ENCODE results near the gene POU2F2.

The POU2F2 gene

DNA sequence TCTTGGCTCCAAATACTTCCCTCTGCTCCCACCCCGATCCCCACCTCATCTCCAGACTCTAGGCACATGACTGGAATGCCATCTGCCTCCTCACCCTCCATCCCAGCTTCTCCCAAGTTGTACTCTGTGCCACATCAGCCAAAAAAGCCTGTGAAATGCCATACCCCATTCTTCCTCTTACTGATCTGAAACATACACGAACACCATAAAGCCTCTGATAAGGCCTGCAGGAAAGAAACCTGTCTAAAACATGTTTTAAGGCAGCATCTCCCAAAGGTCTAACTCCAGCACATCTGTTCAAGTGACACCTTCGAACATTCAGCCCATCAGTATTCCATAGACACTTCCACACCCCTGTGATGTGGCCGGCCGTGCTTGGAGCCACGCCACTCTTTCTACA lies 67.8 kb downstream of the POU2F2 start:
- no peaks in the 10 kb centered on the region for H3K4me1 ChIP-seq (ENCODE audit: control insufficient read depth in 1 of 2, insufficient read depth in 2 of 2, low read length in 2 of 2)
- no peak overlapping the region for H3K27ac ChIP-seq (ENCODE audit: low read depth, low read length)
- no peak overlapping the region for H3K9ac ChIP-seq (ENCODE audit: low read depth in 1 of 2, low read length in 2 of 2)
- H3K27me3 ChIP-seq (ENCODE audit: control insufficient read depth in 1 of 2, insufficient read depth in 2 of 2, low read length in 2 of 2), result peaks cover 16 to 25% of the 10 kb centered on the region in 2 donors
- no peaks in the 10 kb centered on the region for H3K36me3 ChIP-seq (ENCODE audit: control insufficient read depth in 1 of 2, insufficient read depth in 2 of 2, low read length in 2 of 2)
- no peak overlapping the region for H3K4me3 ChIP-seq (ENCODE audit: low read depth in 1 of 2, low read length in 2 of 2)
- H3K9me3 ChIP-seq (ENCODE audit: control insufficient read depth in 1 of 2, low read length in 2 of 2), result no peaks in the 10 kb centered on the region

DNA sequence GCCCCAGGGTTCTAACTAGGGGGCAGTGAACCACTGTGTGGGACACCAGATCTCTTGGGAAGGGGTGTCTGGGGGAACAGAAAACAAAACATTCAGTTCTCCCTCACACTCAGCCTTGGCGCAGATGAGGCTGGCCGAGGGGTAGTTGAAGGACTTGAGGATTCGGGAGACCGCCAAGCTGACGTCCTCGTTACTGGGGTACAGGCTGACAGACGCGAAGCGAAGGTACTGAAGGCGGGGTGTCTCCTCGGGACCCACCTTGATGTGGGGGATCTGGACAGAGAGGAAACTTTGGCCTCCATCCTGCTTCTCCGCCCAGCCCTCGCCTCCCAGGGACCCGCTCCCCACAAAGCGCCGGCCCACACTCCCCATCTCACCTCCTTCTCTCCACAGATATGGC lies 69.9 kb downstream of the POU2F2 start:
- Histone ChIP-seq H3K4me3 (ENCODE audit: low read depth in 1 of 2, low read length in 2 of 2) (no peak overlapping the region), H3K36me3 (ENCODE audit: control insufficient read depth in 1 of 2, insufficient read depth in 2 of 2, low read length in 2 of 2) (no peaks in the 10 kb centered on the region), H3K27me3 (ENCODE audit: control insufficient read depth in 1 of 2, insufficient read depth in 2 of 2, low read length in 2 of 2) (peaks cover 0 to 13% of the 10 kb centered on the region in 2 donors), H3K9ac (ENCODE audit: low read depth in 1 of 2, low read length in 2 of 2) (no peak overlapping the region), H3K9me3 (ENCODE audit: control insufficient read depth in 1 of 2, low read length in 2 of 2) (no peaks in the 10 kb centered on the region), H3K27ac (ENCODE audit: low read depth, low read length) (no peak overlapping the region), H3K4me1 (ENCODE audit: control insufficient read depth in 1 of 2, insufficient read depth in 2 of 2, low read length in 2 of 2) (no peaks in the 10 kb centered on the region)

DNA sequence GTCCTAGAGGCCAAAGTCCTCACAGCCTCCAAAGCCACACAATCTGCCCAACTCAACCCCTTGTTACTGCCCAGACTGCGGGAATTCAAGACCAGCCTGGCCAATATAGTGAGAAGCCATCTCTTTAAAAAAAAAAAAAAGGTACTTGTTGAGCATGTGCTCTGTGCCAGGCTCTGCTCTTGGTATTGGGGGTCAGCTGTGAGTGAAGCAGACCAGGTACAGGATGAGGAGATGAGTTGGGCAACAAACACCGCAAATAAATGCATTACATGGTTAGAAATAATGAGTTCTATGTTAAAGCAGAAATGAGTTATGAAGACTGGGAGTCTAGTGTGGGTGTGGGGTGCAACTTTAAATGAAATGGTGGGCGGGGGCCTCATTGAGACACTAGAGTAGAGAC lies 72.1 kb downstream of the POU2F2 start:
- Histone ChIP-seq H3K4me3 (ENCODE audit: low read depth in 1 of 2, low read length in 2 of 2) (no peak overlapping the region), H3K36me3 (ENCODE audit: control insufficient read depth in 1 of 2, insufficient read depth in 2 of 2, low read length in 2 of 2) (no peaks in the 10 kb centered on the region), H3K9ac (ENCODE audit: low read depth in 1 of 2, low read length in 2 of 2) (no peak overlapping the region), H3K27ac (ENCODE audit: low read depth, low read length) (no peak overlapping the region), H3K4me1 (ENCODE audit: control insufficient read depth in 1 of 2, insufficient read depth in 2 of 2, low read length in 2 of 2) (no peaks in the 10 kb centered on the region), H3K9me3 (ENCODE audit: control insufficient read depth in 1 of 2, low read length in 2 of 2) (no peaks in the 10 kb centered on the region), H3K27me3 (ENCODE audit: control insufficient read depth in 1 of 2, insufficient read depth in 2 of 2, low read length in 2 of 2) (no peaks in the 10 kb centered on the region)

DNA sequence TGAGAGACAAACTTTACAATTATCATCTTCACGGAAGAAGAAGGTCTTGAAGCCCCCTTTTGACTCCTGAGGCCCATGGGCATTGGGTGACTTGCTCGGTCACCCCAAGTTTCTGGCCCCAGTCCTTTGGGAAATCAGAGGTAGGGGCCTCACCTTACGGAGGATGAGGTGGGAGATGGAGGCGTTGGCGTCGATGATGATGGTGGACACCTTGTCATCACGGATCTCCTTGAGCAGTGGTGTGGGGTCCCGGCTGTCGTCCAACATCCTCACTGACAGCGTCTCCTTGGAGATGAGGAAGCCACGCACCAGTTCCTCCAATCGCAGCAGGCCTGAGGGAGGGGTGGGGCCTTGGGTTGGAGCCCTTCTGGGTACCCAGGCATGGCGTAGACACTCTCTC lies 73.0 kb downstream of the POU2F2 start:
- H3K36me3 ChIP-seq (ENCODE audit: control insufficient read depth in 1 of 2, insufficient read depth in 2 of 2, low read length in 2 of 2), result no peaks in the 10 kb centered on the region
- H3K4me3 ChIP-seq (ENCODE audit: low read depth in 1 of 2, low read length in 2 of 2), result no peak overlapping the region
- H3K4me1 ChIP-seq (ENCODE audit: control insufficient read depth in 1 of 2, insufficient read depth in 2 of 2, low read length in 2 of 2), result no peaks in the 10 kb centered on the region
- no peak overlapping the region for H3K27ac ChIP-seq (ENCODE audit: low read depth, low read length)
- no peaks in the 10 kb centered on the region for H3K27me3 ChIP-seq (ENCODE audit: control insufficient read depth in 1 of 2, insufficient read depth in 2 of 2, low read length in 2 of 2)
- H3K9me3 ChIP-seq (ENCODE audit: control insufficient read depth in 1 of 2, low read length in 2 of 2), result no peaks in the 10 kb centered on the region
- H3K9ac ChIP-seq (ENCODE audit: low read depth in 1 of 2, low read length in 2 of 2), result no peak overlapping the region

DNA sequence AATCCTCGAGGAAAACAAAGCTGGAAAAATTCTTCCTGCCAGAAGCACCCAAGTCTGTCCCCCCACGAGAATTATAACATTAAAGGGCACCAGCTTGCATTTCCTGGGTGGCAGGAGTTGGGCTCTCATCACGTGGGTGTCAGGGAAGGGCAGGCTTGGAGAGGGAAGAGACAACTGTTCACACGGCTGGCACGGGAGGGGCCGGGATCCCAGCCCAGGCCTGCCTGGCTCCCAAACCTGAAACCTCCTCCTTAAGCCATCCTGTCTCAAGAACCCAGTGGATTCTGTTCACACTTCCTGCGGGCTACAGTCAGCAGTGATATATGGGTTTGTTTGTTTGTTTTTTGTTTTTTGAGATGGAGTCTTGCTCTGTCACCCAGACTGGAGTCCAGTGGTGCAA lies 74.4 kb downstream of the POU2F2 start:
- no peak overlapping the region for H3K9ac ChIP-seq (ENCODE audit: low read depth in 1 of 2, low read length in 2 of 2)
- H3K36me3 ChIP-seq (ENCODE audit: control insufficient read depth in 1 of 2, insufficient read depth in 2 of 2, low read length in 2 of 2), result no peaks in the 10 kb centered on the region
- no peak overlapping the region for H3K27ac ChIP-seq (ENCODE audit: low read depth, low read length)
- no peaks in the 10 kb centered on the region for H3K27me3 ChIP-seq (ENCODE audit: control insufficient read depth in 1 of 2, insufficient read depth in 2 of 2, low read length in 2 of 2)
- no peaks in the 10 kb centered on the region for H3K4me1 ChIP-seq (ENCODE audit: control insufficient read depth in 1 of 2, insufficient read depth in 2 of 2, low read length in 2 of 2)
- no peak overlapping the region for H3K4me3 ChIP-seq (ENCODE audit: low read depth in 1 of 2, low read length in 2 of 2)
- H3K9me3 ChIP-seq (ENCODE audit: control insufficient read depth in 1 of 2, low read length in 2 of 2), result no peaks in the 10 kb centered on the region

DNA sequence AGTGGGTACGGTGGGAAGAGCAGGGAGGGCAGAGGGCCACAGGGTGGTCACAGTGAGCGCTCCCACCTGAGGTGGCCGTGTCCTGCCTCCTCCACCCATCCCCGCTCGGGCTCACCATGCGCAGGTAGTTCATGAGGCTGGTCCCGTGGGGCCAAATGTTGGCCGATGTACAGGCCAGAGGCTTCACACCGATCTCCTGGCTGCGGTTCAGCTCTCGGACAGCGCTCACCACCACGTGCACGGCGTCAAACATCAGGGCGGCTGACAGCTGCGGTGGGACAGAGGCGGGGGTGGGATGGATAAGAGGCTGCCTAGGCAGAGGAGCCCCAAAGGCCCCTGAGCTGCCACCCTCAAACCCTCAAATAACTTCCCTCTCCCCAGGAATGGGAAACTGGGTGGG lies 78.0 kb downstream of the POU2F2 start:
- H3K9me3 ChIP-seq (ENCODE audit: control insufficient read depth in 1 of 2, low read length in 2 of 2), result no peaks in the 10 kb centered on the region
- H3K36me3 ChIP-seq (ENCODE audit: control insufficient read depth in 1 of 2, insufficient read depth in 2 of 2, low read length in 2 of 2), result no peaks in the 10 kb centered on the region
- no peak overlapping the region for H3K4me3 ChIP-seq (ENCODE audit: low read depth in 1 of 2, low read length in 2 of 2)
- H3K27ac ChIP-seq (ENCODE audit: low read depth, low read length), result no peak overlapping the region
- no peak overlapping the region for H3K9ac ChIP-seq (ENCODE audit: low read depth in 1 of 2, low read length in 2 of 2)
- no peaks in the 10 kb centered on the region for H3K27me3 ChIP-seq (ENCODE audit: control insufficient read depth in 1 of 2, insufficient read depth in 2 of 2, low read length in 2 of 2)
- H3K4me1 ChIP-seq (ENCODE audit: control insufficient read depth in 1 of 2, insufficient read depth in 2 of 2, low read length in 2 of 2), result peaks cover 4% of the 10 kb centered on the region in 2 donors

DNA sequence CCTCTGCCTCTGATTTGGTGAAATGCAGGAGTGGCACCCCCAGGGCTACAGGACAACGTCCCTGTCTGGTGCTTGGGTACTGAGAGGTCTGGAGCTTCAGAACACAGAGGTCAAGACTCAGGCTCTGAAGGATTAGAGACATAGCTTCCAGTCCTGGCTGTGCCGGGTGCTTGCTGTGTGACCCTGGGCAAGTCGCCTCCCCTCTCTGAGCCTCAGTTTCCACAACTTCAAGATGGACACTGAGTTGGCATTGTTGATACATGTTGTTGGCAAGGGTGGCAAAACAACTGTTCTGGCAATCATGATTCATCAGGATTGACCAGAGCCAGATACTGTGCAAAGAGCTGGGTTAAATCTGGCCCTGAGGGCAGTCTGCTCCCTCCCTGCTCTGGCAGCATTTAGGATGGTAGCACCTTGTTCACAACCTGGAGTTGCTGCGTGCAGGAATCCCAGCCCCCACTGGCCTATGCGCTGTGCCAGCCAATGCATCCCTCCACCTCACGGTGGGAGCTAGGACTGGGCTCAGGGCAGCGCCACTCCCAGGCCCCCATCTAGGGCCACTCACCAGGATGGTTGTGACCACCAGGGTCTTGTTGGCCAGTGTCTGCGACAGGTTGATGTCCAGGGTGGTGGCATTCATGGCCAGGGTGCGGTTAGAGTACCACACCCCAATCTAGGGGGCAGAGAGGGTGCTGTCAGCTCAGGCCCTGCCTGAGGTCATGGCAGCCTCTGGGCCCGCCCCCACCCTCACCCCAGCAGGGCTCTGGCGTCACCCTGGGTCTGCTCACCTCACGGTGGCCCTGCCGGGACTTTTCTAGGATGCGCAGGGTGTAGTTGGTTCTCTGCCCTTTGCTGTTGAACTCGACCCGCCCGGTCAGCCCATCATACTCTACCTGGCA lies 79.0 kb downstream of the POU2F2 start:
- Histone ChIP-seq H3K27ac (ENCODE audit: low read depth, low read length) (no peak overlapping the region), H3K9ac (ENCODE audit: low read depth in 1 of 2, low read length in 2 of 2) (no peak overlapping the region), H3K4me3 (ENCODE audit: low read depth in 1 of 2, low read length in 2 of 2) (no peak overlapping the region), H3K9me3 (ENCODE audit: control insufficient read depth in 1 of 2, low read length in 2 of 2) (no peaks in the 10 kb centered on the region), H3K27me3 (ENCODE audit: control insufficient read depth in 1 of 2, insufficient read depth in 2 of 2, low read length in 2 of 2) (no peaks in the 10 kb centered on the region), H3K36me3 (ENCODE audit: control insufficient read depth in 1 of 2, insufficient read depth in 2 of 2, low read length in 2 of 2) (no peaks in the 10 kb centered on the region), H3K4me1 (ENCODE audit: control insufficient read depth in 1 of 2, insufficient read depth in 2 of 2, low read length in 2 of 2) (peaks cover 6 to 10% of the 10 kb centered on the region in 2 donors)

DNA sequence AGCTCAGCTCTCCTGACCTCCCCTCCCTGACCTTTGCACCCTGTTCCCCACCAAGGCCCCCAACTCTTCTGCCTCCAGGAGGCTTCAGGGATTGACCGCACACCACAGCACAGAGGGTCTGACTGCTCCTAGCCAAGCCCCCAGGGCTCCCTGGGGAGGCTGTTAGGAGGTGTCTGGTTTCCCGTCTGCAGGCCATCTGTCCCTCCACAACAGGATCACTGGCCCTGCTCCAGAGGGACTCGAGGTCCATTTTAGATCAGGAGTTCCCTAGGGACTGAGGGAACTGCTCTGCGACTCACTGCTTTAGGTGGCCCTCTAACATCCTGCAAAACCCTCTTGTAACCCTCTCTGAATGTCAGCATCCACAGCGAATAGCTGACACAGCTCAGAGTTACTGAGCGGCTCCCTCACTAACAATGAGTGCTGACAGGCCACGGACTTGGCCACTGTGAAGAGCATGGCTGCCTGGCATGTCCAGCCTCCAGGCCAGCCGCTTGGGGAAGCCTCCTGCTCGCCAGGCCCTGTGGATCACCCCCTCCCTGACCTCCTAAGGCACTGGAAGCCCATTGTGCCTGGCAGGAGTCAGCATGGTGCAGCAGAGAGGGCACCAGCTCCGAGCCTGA lies 79.9 kb downstream of the POU2F2 start:
- peaks cover 6 to 10% of the 10 kb centered on the region in 2 donors for H3K4me1 ChIP-seq (ENCODE audit: control insufficient read depth in 1 of 2, insufficient read depth in 2 of 2, low read length in 2 of 2)
- no peaks in the 10 kb centered on the region for H3K36me3 ChIP-seq (ENCODE audit: control insufficient read depth in 1 of 2, insufficient read depth in 2 of 2, low read length in 2 of 2)
- no peaks in the 10 kb centered on the region for H3K27me3 ChIP-seq (ENCODE audit: control insufficient read depth in 1 of 2, insufficient read depth in 2 of 2, low read length in 2 of 2)
- no peak overlapping the region for H3K27ac ChIP-seq (ENCODE audit: low read depth, low read length)
- H3K9me3 ChIP-seq (ENCODE audit: control insufficient read depth in 1 of 2, low read length in 2 of 2), result no peaks in the 10 kb centered on the region
- no peak overlapping the region for H3K9ac ChIP-seq (ENCODE audit: low read depth in 1 of 2, low read length in 2 of 2)
- H3K4me3 ChIP-seq (ENCODE audit: low read depth in 1 of 2, low read length in 2 of 2), result no peak overlapping the region

DNA sequence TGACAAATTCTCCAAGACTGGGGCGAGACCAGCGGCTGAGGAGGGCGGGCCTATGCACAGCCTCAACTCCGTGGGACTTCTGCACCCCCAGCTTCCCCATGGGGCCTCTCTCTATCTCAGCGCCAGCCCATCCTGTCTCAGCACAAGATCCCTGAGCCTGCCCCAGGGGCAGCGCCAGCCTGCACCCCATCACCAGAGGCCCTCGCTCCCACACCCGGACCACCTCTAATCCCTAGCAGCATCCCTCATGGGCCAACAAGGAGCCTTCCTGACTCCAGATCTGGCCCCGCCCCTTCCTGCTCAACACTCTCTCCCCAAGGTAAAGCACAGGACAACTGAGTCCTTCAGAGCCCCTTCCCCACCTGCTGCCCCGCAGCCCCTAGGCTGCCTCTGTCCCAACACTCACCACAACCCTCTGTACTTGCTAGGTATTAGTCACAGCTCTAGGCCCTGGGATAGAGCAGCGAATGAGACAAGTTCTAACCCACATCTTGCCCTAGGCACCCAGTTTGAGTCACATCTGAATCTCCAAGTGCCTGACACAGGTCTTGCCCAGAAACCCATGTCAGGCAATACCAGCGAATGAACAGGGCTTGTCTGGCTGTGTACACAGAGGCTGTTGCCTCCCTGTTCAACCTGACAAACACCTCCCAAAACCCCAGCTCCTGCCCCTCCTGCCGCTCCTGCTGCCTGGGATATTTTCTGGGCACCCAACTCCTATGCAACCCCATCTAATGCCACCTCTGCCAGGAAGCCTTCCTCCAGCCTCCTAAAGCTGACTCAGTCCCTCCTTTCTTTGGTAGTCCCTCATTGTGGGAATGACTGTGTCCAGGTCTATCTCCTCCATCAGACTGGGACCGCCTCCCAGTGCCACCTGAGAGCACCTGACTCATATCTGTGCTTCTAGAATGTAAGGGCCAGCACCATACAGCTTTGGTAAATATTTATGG lies 80.8 kb downstream of the POU2F2 start:
- Histone ChIP-seq H3K27me3 (ENCODE audit: control insufficient read depth in 1 of 2, insufficient read depth in 2 of 2, low read length in 2 of 2) (no peaks in the 10 kb centered on the region), H3K36me3 (ENCODE audit: control insufficient read depth in 1 of 2, insufficient read depth in 2 of 2, low read length in 2 of 2) (no peaks in the 10 kb centered on the region), H3K4me3 (ENCODE audit: low read depth in 1 of 2, low read length in 2 of 2) (no peak overlapping the region), H3K27ac (ENCODE audit: low read depth, low read length) (no peak overlapping the region), H3K9ac (ENCODE audit: low read depth in 1 of 2, low read length in 2 of 2) (no peak overlapping the region), H3K9me3 (ENCODE audit: control insufficient read depth in 1 of 2, low read length in 2 of 2) (no peaks in the 10 kb centered on the region), H3K4me1 (ENCODE audit: control insufficient read depth in 1 of 2, insufficient read depth in 2 of 2, low read length in 2 of 2) (peaks cover 6 to 10% of the 10 kb centered on the region in 2 donors)

DNA sequence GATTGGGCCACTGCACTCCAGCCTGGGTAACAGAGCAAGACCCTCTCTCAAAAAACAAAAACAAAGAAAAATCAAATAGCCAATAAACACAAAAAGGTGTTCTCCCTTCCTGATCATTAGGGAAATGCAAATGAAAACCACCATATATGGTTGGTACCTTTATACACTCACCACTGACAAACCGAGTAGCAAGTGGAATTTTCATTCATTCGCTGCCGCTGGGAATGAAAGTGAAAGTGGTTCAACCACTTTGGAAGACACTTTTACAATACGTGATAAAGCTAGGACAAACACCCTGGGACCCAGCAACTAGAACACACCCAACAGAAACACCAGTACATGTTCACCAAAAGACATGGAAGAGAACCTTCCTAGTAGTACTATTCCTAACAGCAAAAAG lies 83.3 kb downstream of the POU2F2 start:
- Histone ChIP-seq H3K4me3 (ENCODE audit: low read depth in 1 of 2, low read length in 2 of 2) (peak overlapping the region; percentile 52 to 65), H3K4me1 (ENCODE audit: control insufficient read depth in 1 of 2, insufficient read depth in 2 of 2, low read length in 2 of 2) (peaks cover 6 to 10% of the 10 kb centered on the region in 2 donors), H3K27ac (ENCODE audit: low read depth, low read length) (no peak overlapping the region), H3K9ac (ENCODE audit: low read depth in 1 of 2, low read length in 2 of 2) (peak overlapping the region in 1 of 2 donors; percentile 43), H3K36me3 (ENCODE audit: control insufficient read depth in 1 of 2, insufficient read depth in 2 of 2, low read length in 2 of 2) (no peaks in the 10 kb centered on the region), H3K9me3 (ENCODE audit: control insufficient read depth in 1 of 2, low read length in 2 of 2) (no peaks in the 10 kb centered on the region), H3K27me3 (ENCODE audit: control insufficient read depth in 1 of 2, insufficient read depth in 2 of 2, low read length in 2 of 2) (no peaks in the 10 kb centered on the region)

All from duodenal mucosa (tissue), 2 donors.